OCI-LY1 (cell line): ENCODE measurements around the gene PLEKHJ1.

Experiments
- EZH2 ChIP-seq: fragments of 200-600 bp; sonication (generic), shearing (Covaris generic); IDR thresholded peaks from 2 replicates; pipeline ENCODE4 v1.8.0; 2017; ENCODE audit warnings: borderline replicate concordance, mixed run types, mild to moderate bottlenecking, antibody characterized with exemption, low read length, moderate library complexity, mixed read lengths
- TF ChIP-seq, protein P1 (sequence below): fragments of 200-600 bp; sonication (generic), shearing (Covaris generic); IDR thresholded peaks from 2 replicates; pipeline ENCODE4 v1.5.1; 2017; ENCODE audit warnings: mild to moderate bottlenecking, antibody characterized with exemption, low read length, moderate library complexity, mixed read lengths

- TF ChIP-seq, protein P1, sequence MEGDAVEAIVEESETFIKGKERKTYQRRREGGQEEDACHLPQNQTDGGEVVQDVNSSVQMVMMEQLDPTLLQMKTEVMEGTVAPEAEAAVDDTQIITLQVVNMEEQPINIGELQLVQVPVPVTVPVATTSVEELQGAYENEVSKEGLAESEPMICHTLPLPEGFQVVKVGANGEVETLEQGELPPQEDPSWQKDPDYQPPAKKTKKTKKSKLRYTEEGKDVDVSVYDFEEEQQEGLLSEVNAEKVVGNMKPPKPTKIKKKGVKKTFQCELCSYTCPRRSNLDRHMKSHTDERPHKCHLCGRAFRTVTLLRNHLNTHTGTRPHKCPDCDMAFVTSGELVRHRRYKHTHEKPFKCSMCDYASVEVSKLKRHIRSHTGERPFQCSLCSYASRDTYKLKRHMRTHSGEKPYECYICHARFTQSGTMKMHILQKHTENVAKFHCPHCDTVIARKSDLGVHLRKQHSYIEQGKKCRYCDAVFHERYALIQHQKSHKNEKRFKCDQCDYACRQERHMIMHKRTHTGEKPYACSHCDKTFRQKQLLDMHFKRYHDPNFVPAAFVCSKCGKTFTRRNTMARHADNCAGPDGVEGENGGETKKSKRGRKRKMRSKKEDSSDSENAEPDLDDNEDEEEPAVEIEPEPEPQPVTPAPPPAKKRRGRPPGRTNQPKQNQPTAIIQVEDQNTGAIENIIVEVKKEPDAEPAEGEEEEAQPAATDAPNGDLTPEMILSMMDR, result no peak
- TF ChIP-seq EZH2, result no peak
These were observed 5.0 kb upstream of the PLEKHJ1 start for GRCh38 chr19:2240881-2241760.
